Measurements from ENCODE around the gene LINC00632. TPM values are rescaled to one million over a fixed set of nuclear protein-coding genes. Genes with fewer than 3 reads are reported as not detected.

LINC00632 gene
- polyA plus RNA-seq, 1 of the 3 experiments (the other 2 are of a cell fraction) = 0.31 TPM

- Histone ChIP-seq H3K4me3 (ENCODE audit: low read depth in 2 of 2, low read length in 1 of 2) (no peak overlapping the region), H2AFZ (ENCODE audit: low read depth) (no peak overlapping the region), H4K20me1 (ENCODE audit: insufficient read depth) (no peaks in the 10 kb centered on the region), H3F3A (replicated peaks; ENCODE audit: insufficient read depth) (no peaks in the 10 kb centered on the region), H3K27me3 (ENCODE audit: insufficient read depth) (no peaks in the 10 kb centered on the region), H3K9ac (no peak overlapping the region), H3K79me2 (ENCODE audit: insufficient read depth) (no peaks in the 10 kb centered on the region), H3K9me2 (no peaks in the 10 kb centered on the region), H3K4me2 (no peak overlapping the region), H3K9me3 (no peaks in the 10 kb centered on the region), H3K4me1 (ENCODE audit: control insufficient read depth in 1 of 2, insufficient read depth in 2 of 2, low read depth in 1 of 2, low read length in 1 of 2) (no peaks in the 10 kb centered on the region), H3K27ac (ENCODE audit: low read depth in 2 of 2, low read length in 1 of 2) (no peak overlapping the region), H3K36me3 (replicated peaks in 1 of 2; ENCODE audit: control insufficient read depth in 1 of 2, insufficient read depth in 2 of 2, low read length in 1 of 2) (no peaks in the 10 kb centered on the region)
- ChIA-PET CTCF (interaction anchor here (1.1 kb wide), 1 partner anchor 29 kb away, joined by 3 read pairs; no protein-coding TSS in a partner anchor), POLR2A (no interaction called here)
- no peak for DNase-seq
- TF ChIP-seq, protein P1, sequence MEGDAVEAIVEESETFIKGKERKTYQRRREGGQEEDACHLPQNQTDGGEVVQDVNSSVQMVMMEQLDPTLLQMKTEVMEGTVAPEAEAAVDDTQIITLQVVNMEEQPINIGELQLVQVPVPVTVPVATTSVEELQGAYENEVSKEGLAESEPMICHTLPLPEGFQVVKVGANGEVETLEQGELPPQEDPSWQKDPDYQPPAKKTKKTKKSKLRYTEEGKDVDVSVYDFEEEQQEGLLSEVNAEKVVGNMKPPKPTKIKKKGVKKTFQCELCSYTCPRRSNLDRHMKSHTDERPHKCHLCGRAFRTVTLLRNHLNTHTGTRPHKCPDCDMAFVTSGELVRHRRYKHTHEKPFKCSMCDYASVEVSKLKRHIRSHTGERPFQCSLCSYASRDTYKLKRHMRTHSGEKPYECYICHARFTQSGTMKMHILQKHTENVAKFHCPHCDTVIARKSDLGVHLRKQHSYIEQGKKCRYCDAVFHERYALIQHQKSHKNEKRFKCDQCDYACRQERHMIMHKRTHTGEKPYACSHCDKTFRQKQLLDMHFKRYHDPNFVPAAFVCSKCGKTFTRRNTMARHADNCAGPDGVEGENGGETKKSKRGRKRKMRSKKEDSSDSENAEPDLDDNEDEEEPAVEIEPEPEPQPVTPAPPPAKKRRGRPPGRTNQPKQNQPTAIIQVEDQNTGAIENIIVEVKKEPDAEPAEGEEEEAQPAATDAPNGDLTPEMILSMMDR (IDR thresholded peaks at IDR 0.05) = no peak
- TF ChIP-seq RXRA (IDR thresholded peaks at IDR 0.05; ENCODE audit: borderline replicate concordance, low read depth) (no peak), MEF2A (IDR thresholded peaks at IDR 0.05; ENCODE audit: borderline replicate concordance, low read depth) (no peak), USF2 (IDR thresholded peaks at IDR 0.05; ENCODE audit: borderline replicate concordance, low read depth, low read length) (no peak), MXI1 (IDR thresholded peaks at IDR 0.05; ENCODE audit: low read depth, low read length) (no peak), TCF12 (IDR thresholded peaks at IDR 0.05) (no peak), EZH2phosphoT487 (IDR thresholded peaks at IDR 0.05; ENCODE audit: borderline replicate concordance, low read depth) (no peak)
- TF ChIP-seq, protein P2, sequence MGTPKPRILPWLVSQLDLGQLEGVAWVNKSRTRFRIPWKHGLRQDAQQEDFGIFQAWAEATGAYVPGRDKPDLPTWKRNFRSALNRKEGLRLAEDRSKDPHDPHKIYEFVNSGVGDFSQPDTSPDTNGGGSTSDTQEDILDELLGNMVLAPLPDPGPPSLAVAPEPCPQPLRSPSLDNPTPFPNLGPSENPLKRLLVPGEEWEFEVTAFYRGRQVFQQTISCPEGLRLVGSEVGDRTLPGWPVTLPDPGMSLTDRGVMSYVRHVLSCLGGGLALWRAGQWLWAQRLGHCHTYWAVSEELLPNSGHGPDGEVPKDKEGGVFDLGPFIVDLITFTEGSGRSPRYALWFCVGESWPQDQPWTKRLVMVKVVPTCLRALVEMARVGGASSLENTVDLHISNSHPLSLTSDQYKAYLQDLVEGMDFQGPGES (IDR thresholded peaks at IDR 0.05; ENCODE audit: low read depth, low read length) = no peak
- TF ChIP-seq, protein P3, sequence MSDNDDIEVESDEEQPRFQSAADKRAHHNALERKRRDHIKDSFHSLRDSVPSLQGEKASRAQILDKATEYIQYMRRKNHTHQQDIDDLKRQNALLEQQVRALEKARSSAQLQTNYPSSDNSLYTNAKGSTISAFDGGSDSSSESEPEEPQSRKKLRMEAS (IDR thresholded peaks at IDR 0.05; ENCODE audit: low read depth) = no peak
- TF ChIP-seq, protein P4, sequence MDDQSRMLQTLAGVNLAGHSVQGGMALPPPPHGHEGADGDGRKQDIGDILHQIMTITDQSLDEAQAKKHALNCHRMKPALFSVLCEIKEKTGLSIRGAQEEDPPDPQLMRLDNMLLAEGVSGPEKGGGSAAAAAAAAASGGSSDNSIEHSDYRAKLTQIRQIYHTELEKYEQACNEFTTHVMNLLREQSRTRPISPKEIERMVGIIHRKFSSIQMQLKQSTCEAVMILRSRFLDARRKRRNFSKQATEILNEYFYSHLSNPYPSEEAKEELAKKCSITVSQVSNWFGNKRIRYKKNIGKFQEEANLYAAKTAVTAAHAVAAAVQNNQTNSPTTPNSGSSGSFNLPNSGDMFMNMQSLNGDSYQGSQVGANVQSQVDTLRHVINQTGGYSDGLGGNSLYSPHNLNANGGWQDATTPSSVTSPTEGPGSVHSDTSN (IDR thresholded peaks at IDR 0.05) = no peak
- 31% methylated on average over 5 of the region's 5 CpGs for WGBS (ENCODE audit: low lambda C conversion rate)
Observed at GRCh38 chrX:140794642-140795041, 85.1 kb downstream of the LINC00632 start.

DNA sequence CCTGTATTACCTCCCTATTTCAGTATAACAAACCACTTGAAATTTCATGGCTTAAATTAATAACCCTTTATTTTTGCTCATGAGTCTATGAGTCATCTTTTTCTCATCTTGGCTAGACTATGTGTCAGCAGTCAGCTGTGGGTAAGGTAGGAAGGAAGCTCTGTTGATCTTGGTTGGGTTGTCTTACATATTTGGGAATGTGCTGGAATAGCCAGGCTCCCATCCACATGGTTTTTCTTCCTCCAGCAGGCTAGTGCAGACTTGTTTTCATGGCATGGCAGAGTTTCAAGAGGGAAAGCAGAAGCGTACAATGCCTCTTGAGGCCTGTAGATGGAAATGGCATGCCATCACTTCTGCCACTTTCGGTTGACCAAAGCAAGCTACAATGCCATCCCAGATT lies 89.7 kb downstream of the LINC00632 start:
- no peak overlapping the region for H2AFZ ChIP-seq (ENCODE audit: low read depth)
- CTCF ChIA-PET = no interaction called here
- WGBS (ENCODE audit: low lambda C conversion rate) = 20% methylated on average over 2 of the region's 2 CpGs
- no peak overlapping the region for H3K4me3 ChIP-seq (ENCODE audit: low read depth in 2 of 2, low read length in 1 of 2)
- POLR2A ChIA-PET = no interaction called here
- DNase-seq = no peak
- H3K27ac ChIP-seq (ENCODE audit: low read depth in 2 of 2, low read length in 1 of 2) = no peak overlapping the region
- H3K4me2 ChIP-seq = no peak overlapping the region
- H3K36me3 ChIP-seq (replicated peaks in 1 of 2; ENCODE audit: control insufficient read depth in 1 of 2, insufficient read depth in 2 of 2, low read length in 1 of 2) = no peaks in the 10 kb centered on the region
- H3K4me1 ChIP-seq (ENCODE audit: control insufficient read depth in 1 of 2, insufficient read depth in 2 of 2, low read depth in 1 of 2, low read length in 1 of 2) = no peaks in the 10 kb centered on the region
- H3K27me3 ChIP-seq (ENCODE audit: insufficient read depth) = no peaks in the 10 kb centered on the region
- H3K9ac ChIP-seq = no peak overlapping the region
- H3K9me2 ChIP-seq = no peaks in the 10 kb centered on the region
- H3K79me2 ChIP-seq (ENCODE audit: insufficient read depth) = no peaks in the 10 kb centered on the region
- TF ChIP-seq RCOR1 (IDR thresholded peaks at IDR 0.05; ENCODE audit: low read length) (no peak), GATA2 (CRISPR knock-in tag; IDR thresholded peaks at IDR 0.05) (no peak)
- TF ChIP-seq, protein P1 (IDR thresholded peaks at IDR 0.05) = no peak
- no peaks in the 10 kb centered on the region for H3K9me3 ChIP-seq
- H4K20me1 ChIP-seq (ENCODE audit: insufficient read depth) = no peaks in the 10 kb centered on the region
- no peaks in the 10 kb centered on the region for H3F3A ChIP-seq (replicated peaks; ENCODE audit: insufficient read depth)
